DMS114 treated with DMSO at 0.1 percent for 48 hours (cell line): ENCODE data around the gene HACD1.

Source experiments
- DNase-seq: peaks from one replicate; lab custom pipeline; 2025; ENCODE audit not compliant: unreplicated experiment; lab: John Stamatoyannopoulos, UW

HACD1 gene

GRCh38 chr10:17617031-17617911, at the start of gene HACD1:
HACD1 (minus strand) TSS chr10:17617374; CDS start chr10:17617339, 35 bp downstream.
- DNase-seq: peak; percentile 27

- no peak for DNase-seq
Observed at GRCh38 chr10:17665747-17666146, 48.6 kb upstream of the HACD1 start.

GRCh38 chr10:17663450-17663849, 46.3 kb upstream of the HACD1 start:
- DNase-seq: no peak

- no peak for DNase-seq
Observed at GRCh38 chr10:17662193-17663138, 45.3 kb upstream of the HACD1 start.

GRCh38 chr10:17661510-17661909, 44.3 kb upstream of the HACD1 start:
- DNase-seq: no peak

GRCh38 chr10:17660921-17661320, 43.7 kb upstream of the HACD1 start:
- DNase-seq: no peak

- no peak for DNase-seq
Observed at GRCh38 chr10:17659365-17659764, 42.2 kb upstream of the HACD1 start.

- DNase-seq: no peak
Observed at GRCh38 chr10:17657103-17657500, 39.9 kb upstream of the HACD1 start.

- DNase-seq: no peak
Observed at GRCh38 chr10:17655567-17656146, 38.5 kb upstream of the HACD1 start.

GRCh38 chr10:17655009-17655408, 37.8 kb upstream of the HACD1 start:
- no peak for DNase-seq

- no peak for DNase-seq
Observed at GRCh38 chr10:17652585-17652984, 35.4 kb upstream of the HACD1 start.

GRCh38 chr10:17651896-17652295, 34.7 kb upstream of the HACD1 start:
- DNase-seq: no peak

- no peak for DNase-seq
Observed at GRCh38 chr10:17650416-17650815, 33.2 kb upstream of the HACD1 start.

- no peak for DNase-seq
Observed at GRCh38 chr10:17649836-17650235, 32.7 kb upstream of the HACD1 start.

GRCh38 chr10:17649052-17649451, 31.9 kb upstream of the HACD1 start:
- DNase-seq: no peak

- no peak for DNase-seq
Observed at GRCh38 chr10:17648243-17649035, 31.3 kb upstream of the HACD1 start.

- DNase-seq: no peak
Observed at GRCh38 chr10:17647326-17647725, 30.2 kb upstream of the HACD1 start.

- DNase-seq: no peak
Observed at GRCh38 chr10:17645621-17646345, 28.6 kb upstream of the HACD1 start.

GRCh38 chr10:17644485-17644943, 27.3 kb upstream of the HACD1 start:
- no peak for DNase-seq
